Measurements from ENCODE around the gene SNX15.

Gene SNX15

DNA sequence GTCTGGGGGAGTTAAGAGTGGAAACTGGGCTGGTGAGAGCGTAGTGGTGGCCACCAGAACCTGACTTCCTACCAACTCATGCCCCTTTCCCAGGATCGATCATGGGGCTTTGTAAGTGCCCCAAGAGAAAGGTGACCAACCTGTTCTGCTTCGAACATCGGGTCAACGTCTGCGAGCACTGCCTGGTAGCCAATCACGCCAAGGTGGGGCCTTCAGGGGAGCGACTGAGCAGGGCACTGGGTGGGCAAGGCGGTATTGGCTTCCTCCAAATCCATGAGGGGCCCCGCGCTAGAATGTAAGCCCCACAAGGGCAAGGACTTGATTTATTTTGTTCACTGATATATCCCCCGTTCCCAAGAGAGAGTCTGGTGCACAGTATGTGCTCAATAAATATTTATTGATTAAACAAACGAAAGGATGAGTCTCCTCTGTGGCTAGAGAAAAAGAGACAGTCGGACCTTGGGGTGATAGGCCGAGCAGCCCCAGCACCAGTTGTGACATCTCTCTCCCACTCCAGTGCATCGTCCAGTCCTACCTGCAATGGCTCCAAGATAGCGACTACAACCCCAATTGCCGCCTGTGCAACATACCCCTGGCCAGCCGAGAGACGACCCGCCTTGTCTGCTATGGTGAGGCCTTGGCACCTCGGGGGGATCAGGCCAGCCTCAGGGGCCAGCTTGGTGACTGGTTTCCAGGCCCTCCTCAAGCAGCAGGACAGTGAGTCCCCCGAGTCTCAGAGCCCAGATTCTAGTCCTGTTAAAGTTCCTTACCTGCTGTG lies 57.5 kb downstream of the SNX15 start:
- DNase-seq (ENCODE audit: low read depth in 3 of 3) = no peak

DNA sequence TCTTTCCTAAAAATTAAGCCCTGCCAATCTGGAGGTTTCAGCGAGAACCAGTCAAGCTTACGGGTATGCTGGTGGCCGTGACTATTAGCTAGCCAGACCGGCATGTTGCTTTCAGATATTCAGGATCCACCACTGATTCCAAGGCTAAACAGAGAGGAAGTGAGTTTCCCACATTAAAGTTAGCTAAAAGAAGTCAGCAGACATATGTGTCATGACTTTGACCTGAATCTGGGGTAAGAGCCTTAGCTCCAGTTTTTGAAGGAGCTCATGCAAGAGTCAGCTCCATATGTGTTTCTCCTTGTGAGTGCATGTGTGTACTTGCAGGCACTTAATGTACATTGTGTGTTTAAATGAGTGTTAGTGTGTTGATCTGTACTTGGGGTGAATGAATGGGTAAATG lies 58.2 kb downstream of the SNX15 start:
- no peak for DNase-seq (ENCODE audit: low read depth in 3 of 3)

DNA sequence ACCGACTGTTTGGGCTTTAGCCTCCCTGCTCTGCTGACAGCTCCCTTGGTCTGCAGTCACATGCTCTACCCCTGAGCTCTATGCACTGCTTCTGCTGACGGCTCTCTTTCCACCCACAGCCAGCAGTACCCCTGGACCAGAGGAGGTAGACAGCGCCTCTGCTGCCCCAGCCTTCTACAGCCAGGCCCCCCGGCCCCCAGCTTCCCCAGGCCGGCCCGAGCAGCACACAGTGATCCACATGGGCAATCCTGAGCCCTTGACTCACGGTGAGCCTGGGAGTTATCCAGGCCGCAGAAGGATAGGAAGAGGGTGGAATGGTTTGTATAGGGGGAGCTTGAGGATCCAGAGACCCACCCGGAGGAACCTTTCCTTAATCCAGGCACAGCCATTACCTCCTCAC lies 59.6 kb downstream of the SNX15 start:
- DNase-seq (ENCODE audit: low read depth in 3 of 3) = no peak

GRCh38 chr11:65087216-65087615 lies 60.0 kb downstream of the SNX15 start:
- no peak for DNase-seq (ENCODE audit: low read depth in 3 of 3)

GRCh38 chr11:65087827-65088226 lies 60.6 kb downstream of the SNX15 start:
- DNase-seq (ENCODE audit: low read depth in 3 of 3) = no peak

DNA sequence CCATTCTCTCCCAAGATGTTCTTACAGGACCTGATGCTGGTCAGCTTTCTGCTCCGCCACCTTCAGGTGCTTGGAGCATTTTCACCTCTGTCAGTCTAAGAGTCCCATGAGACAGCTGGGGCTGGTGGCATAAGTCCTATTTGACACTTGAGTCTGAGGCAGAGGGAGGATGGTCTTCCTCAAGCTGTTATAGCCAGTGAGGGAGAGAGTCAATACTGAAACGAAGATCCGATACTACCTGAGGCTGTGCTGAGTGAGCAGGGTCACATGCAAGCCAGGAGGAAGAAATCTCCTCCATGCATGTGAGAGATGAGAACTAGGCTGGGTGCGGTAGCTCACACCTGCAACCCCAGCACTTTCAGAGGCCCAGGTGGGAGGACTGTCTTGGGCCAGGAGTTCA lies 62.4 kb downstream of the SNX15 start:
- DNase-seq (ENCODE audit: low read depth in 3 of 3) = no peak
